Mucosa of descending colon (tissue), 3 donors: ENCODE data around the gene F8. TPM values are rescaled to one million over a fixed set of nuclear protein-coding genes. Genes with fewer than 3 reads are reported as not detected.
A peak's percentile ranks its signal among the peaks of the same experiment; 100 is the strongest.
"Not testable (repeated sequence)": the region's sequence is repeated elsewhere in the genome, so short reads cannot be mapped to it uniquely, and the experiment has no call there.

Experiments
- ATAC-seq: fragments of 200-7000 bp; cut with Tn5 transposase; one replicate; pipeline ENCODE4 v1.9.1; 2020; ENCODE audit warnings: mild to moderate bottlenecking, moderate library complexity
- DNase-seq, 3 donors: peaks; one replicate each; pipeline ENCODE4 v3.0.0-alpha.2; 2020
- H3K36me3 ChIP-seq: fragments of 200-600 bp; one replicate; pipeline ENCODE4 v1.8.0; 2021; ENCODE audit warnings: low read depth, mild to moderate bottlenecking
- H3K4me1 ChIP-seq: fragments of 200-600 bp; one replicate; pipeline ENCODE4 v1.8.0; 2021; ENCODE audit warnings: low read depth, mild to moderate bottlenecking
- H3K4me3 ChIP-seq: fragments of 200-600 bp; one replicate; pipeline ENCODE4 v1.8.0; 2021; ENCODE audit warnings: mild to moderate bottlenecking
- H3K9me3 ChIP-seq: fragments of 200-600 bp; one replicate; pipeline ENCODE4 v1.8.0; 2021; ENCODE audit warnings: mild to moderate bottlenecking
- CTCF ChIP-seq: fragments of 200-600 bp; IDR thresholded peaks from one replicate; pipeline ENCODE4 v1.8.0; 2022; ENCODE audit warnings: antibody characterized with exemption, mild to moderate bottlenecking
- intact Hi-C, 2 donors: fragments of 100-400 bp; cut with DNase I in 1 of 2; cut with micrococcal nuclease in 1 of 2; formaldehyde crosslinking; loops; one replicate each; pipeline versions ENCODE4 v1.11.0 to v1.11.1; 2022; cut with DNase I, micrococcal nuclease
- total RNA-seq, 3 donors: library from RNA; stranded (reverse); fragmentation: NEBNext Ultra II Directional in 2 of 3; extraction: Animal tissue kit (Norgen Biotek cat#: 25700) in 2 of 3; gene quantifications; one replicate each; pipeline versions ENCODE4 v1.2.1 to v1.2.4, GENCODE V29; 2021 to 2023
- donor health status: DM: no; HTN: no; CAD: no; lungs with moderate emphysema.
- donor health status: DM: no; HTN: no; CAD: no.
- donor health status: DM: no; HTN: yes; CAD: no.

F8 gene
- total RNA-seq, 3 donors from 2014 or later, result 2.8 to 14.0 (median 5.4) TPM

GRCh38 chrX:154892296-154892695 is 130.2 kb downstream of the F8 start:
- Histone ChIP-seq H3K4me3 (no peak overlapping the region), H3K9me3 (no peaks in the 10 kb centered on the region), H3K36me3 (no peaks in the 10 kb centered on the region), H3K4me1 (no peaks in the 10 kb centered on the region)
- no peak for TF ChIP-seq CTCF
- DNase-seq, result no peak
- ATAC-seq, result no peak
- intact Hi-C loops, result no loop called here

- TF ChIP-seq CTCF, result no peak
- Histone ChIP-seq H3K4me3 (no peak overlapping the region), H3K36me3 (no peaks in the 10 kb centered on the region), H3K4me1 (no peaks in the 10 kb centered on the region), H3K9me3 (no peaks in the 10 kb centered on the region)
- no peak for DNase-seq
- intact Hi-C loops, result no loop called here
- no peak for ATAC-seq
These were observed 131.4 kb downstream of the F8 start for GRCh38 chrX:154890990-154891639.

- intact Hi-C loops, DNase-seq, H3K9me3 ChIP-seq, H3K4me1 ChIP-seq, H3K4me3 ChIP-seq, H3K36me3 ChIP-seq: not testable (repeated sequence)
- peak; percentile 72 for ATAC-seq
These were observed 135.7 kb downstream of the F8 start for GRCh38 chrX:154886789-154887221.

GRCh38 chrX:154886069-154886788 is 136.3 kb downstream of the F8 start, which contains the start of gene F8A1:
Gene F8A1 (plus strand): TSS chrX:154886355. CDS start chrX:154886375, 20 bp downstream.
- H3K4me3 ChIP-seq, H3K4me1 ChIP-seq, H3K9me3 ChIP-seq, H3K36me3 ChIP-seq, intact Hi-C loops: not testable (repeated sequence)
- DNase-seq, result peak in 2 of 3 donors; percentile 30 to 69
- peak; percentile 86 for ATAC-seq

- ATAC-seq, H3K9me3 ChIP-seq, H3K4me1 ChIP-seq, H3K4me3 ChIP-seq, intact Hi-C loops, H3K36me3 ChIP-seq: not testable (repeated sequence)
- DNase-seq, result peak in 2 of 3 donors; percentile 16 to 48
These were observed 137.0 kb downstream of the F8 start for GRCh38 chrX:154885549-154885948.

GRCh38 chrX:154885057-154885456 is 137.5 kb downstream of the F8 start:
- H3K4me3 ChIP-seq, H3K36me3 ChIP-seq, ATAC-seq, H3K4me1 ChIP-seq, intact Hi-C loops, H3K9me3 ChIP-seq: not testable (repeated sequence)
- peak in 1 of 3 donors; percentile 23 for DNase-seq

GRCh38 chrX:154884069-154884468 is 138.5 kb downstream of the F8 start:
- H3K4me3 ChIP-seq, intact Hi-C loops, ATAC-seq, H3K9me3 ChIP-seq, DNase-seq, H3K36me3 ChIP-seq, H3K4me1 ChIP-seq: not testable (repeated sequence)

GRCh38 chrX:154873329-154873728 is 149.2 kb downstream of the F8 start:
- H3K4me3 ChIP-seq, result no peak overlapping the region
- no peaks in the 10 kb centered on the region for H3K36me3 ChIP-seq
- H3K9me3 ChIP-seq, result no peaks in the 10 kb centered on the region
- no peaks in the 10 kb centered on the region for H3K4me1 ChIP-seq
- ATAC-seq (no peak), DNase-seq (no peak)
- intact Hi-C loops, result no loop called here
- TF ChIP-seq CTCF, result no peak

- DNase-seq, intact Hi-C loops, H3K4me3 ChIP-seq, H3K36me3 ChIP-seq, H3K4me1 ChIP-seq, ATAC-seq, H3K9me3 ChIP-seq: not testable (repeated sequence)
These were observed 154.0 kb downstream of the F8 start for GRCh38 chrX:154868522-154868921.
